HL-60/S4 (cell line): ENCODE measurements around the gene TBX1.

Experiments
- in situ Hi-C: fragments of 300-500 bp; cut with MboI; formaldehyde crosslinking; loops from 2 replicates; pipeline ENCODE4 v1.14.3; 2022; ENCODE audit warnings: low sequenced_read_pairs

TBX1 gene

DNA sequence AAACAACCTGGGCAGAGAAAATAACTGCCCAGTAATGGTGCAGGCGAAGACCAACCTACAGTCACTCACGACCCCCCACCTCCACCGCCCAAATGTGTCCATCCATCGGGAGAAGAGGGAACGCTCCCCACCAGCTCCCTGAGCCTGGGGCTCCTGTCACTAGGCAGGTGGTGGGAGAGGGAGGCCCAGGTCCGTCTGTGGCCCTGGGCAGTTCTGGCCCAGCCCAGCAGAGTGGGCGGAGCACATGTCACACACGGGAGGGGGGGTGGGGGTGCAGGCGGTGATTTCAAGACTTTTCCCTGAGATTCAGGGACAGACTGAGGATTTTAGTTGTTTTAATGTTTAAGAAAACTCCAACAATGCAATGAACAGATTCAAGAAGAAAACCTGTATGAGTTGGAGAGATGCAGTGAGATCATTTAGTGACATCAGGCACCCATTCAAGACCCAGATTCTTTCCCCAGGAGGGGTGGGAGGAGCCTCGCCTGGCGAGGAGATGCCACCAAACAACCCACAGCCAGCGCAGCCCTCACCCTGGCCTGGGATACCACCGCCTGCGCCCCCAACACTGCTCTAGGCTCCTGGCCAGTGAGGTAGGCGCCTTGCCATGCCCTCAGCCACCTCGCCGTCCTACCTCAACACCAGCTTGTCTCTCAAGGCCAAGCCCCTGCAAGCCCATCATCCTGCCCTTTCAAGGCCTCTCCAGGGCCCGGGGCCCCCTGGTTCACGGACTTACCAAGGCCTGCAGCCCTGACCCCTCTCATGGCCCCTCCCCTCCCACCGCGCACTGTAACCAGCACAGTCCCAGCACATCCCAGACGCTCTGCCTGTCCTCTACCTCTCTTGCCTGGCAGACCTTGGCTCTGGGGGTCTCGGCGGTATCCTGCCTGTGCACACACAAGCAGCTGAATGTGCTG is 36.8 kb downstream of the TBX1 start:
- in situ Hi-C loops = no loop called here

DNA sequence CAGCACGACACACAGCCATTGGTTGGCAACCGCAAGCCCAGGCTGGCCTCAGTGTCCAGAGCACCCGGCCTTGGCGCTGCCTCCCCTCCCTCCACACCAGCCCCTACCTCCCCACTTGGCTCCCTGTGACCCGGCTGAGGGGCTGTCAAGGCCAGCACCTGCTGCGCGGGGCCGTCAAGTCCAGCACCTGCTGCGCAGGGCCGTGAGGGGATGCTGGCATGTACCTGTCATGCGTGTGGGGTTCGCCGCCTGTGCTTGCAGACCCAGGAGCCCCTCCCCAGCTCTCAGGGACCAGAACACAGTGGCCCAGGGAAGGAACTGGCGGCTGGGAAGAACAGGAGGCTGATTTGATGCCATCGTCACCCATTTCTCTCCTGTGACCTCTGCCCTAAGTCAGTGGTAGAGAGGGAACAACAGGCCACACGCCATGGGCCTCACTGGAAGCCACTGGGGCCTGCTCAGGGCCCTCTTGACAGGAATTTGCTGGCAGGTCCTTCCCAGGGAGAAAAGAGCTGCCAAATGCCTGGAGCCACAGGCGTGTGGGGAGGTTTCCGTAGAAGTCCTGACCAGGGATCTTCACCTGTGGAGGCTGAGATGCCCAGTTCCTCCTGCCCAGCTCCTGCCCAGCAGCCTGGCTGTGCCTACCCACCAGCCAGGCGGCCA is 37.6 kb downstream of the TBX1 start:
- in situ Hi-C loops = no loop called here

DNA sequence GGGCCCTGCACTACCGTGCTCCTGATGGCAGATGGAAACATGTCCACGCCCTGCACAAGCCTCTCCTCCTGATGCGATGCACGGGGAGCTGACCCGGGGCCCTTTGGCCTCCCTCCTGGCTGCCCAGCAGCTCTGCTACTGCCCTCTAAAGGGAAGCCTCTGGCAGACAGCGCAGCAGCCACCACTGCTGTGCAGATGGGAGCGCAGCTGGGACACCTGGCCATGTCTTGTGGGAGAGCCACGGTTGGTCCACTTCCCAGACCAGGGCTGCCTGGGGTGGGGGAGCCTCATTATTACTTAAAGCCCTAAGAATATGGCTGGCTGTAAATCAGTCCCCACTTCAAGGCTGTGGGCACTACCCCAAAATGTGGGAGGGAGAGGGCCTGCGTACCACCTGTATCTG is 38.3 kb downstream of the TBX1 start:
- in situ Hi-C loops = no loop called here

DNA sequence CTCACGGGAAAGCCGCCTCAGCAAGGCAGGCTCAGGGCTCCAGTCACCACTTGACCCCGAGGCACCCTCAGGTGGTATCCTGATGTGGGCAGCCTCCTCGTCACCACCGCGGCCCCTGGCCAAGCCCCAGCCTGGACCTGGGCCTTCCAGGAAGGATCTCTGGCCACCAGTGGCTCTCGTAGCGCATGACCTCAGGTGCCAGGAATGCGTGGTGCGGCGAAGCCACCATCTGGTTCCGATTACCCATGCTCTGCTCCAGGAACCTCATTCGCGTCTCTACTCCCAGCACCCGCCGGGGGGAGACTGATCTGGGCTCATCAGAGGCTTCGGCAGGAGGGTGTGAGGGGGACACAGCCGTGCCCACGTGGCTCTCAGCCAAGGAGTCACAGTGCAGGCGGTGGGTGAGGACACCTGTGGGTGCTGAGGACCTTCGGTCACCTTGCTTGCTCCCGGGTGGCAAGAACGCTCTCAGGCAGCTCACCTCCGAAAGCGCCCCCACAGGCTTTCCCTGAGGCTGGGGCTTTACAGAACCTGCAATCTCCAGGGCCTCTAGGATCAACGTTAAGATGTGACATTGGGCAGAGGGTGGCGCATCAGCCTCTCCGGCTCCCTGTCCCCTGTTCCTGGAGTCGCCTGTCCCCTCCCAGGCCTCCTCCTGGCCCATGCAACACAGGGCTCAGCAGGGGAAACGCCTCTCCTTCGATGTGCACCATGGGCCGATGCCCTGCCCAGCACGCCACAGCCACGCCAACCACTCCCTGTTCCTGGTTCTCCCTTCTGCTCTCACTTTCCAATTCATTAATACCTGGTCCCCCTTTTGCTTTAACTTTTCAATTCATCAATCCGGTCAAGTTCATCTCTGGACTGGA is 39.0 kb downstream of the TBX1 start:
- in situ Hi-C loops = loop anchor here (25.0 kb wide), 1 partner anchor 837 kb away; no protein-coding TSS in a partner anchor

DNA sequence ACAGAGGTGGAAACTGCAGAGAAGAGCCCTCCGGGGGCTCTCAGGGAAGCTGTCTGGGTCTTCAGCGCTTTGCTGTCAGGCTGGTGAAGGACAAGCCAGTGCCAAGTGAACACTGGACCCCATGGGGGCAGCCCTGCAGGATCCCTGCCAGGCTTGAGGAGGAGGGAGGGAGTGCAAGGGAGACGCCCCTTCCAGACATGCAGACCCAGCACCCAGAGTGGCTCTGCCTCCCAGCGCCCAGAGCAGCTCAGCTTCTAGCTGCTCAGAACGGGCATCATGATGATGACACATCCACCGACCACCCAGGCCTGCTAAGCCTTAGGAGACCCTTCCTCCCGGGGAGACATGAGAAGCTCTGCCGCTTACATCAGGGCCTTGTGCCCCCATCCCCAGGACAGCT is 39.7 kb downstream of the TBX1 start:
- in situ Hi-C loops = loop anchor here (25.0 kb wide), 1 partner anchor 838 kb away; no protein-coding TSS in a partner anchor

DNA sequence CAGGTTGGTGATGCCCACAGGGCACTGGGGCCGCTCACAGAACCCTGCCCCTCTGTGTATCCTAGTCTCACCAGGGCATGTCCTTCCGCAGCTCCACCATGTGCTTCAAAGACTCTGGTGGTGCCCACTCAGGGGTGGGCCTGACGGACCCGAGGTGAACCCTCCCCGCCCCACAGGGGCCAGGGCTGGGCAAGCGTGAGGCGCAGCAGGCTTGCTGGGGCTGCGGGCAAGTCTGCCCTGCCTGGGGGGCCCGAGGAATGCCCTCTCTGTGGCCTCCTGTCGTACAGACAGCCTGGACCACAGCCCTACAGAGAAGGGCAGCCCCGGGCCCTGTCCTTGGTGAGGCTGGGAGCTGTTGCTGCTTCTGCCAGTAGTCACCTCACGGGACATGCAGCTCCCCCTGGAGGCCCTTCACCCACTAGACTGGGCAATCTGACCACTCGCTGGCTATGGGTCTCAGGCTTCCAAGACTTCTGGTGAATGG is 40.2 kb downstream of the TBX1 start:
- in situ Hi-C loops = loop anchor here (25.0 kb wide), 1 partner anchor 839 kb away; no protein-coding TSS in a partner anchor

DNA sequence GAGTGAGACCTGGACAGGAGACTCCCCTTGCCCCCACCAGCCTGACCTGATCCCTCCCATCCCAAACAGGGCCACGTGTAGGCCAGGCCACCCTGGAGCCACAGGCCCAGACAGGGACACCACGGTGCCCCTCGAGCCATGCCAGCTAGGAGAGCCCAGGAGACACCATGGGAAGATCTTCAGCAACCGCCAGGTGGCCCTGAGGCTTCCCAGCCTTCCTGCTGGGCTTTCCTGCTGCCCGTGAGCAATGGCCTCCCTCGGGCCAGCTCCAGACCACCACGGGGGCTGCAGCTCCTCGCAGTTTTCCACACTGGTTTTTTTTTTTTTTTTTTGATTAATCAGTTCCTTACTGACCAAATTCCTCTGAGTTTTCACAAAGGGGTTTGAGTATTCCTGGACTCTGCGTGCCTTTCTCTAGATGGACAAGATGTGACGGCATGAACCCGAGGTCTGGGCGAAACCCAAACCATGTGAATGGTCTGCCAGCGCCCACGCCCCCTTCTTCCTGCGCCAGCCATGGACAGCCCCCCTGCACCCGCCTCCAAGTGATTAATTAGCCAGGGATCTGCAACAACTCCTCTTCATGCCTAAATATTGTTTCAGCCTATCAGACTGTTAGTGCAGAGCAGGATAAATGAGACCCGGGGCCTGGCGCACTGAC is 40.9 kb downstream of the TBX1 start:
- in situ Hi-C loops = loop anchor here (25.0 kb wide), 1 partner anchor 839 kb away; no protein-coding TSS in a partner anchor

DNA sequence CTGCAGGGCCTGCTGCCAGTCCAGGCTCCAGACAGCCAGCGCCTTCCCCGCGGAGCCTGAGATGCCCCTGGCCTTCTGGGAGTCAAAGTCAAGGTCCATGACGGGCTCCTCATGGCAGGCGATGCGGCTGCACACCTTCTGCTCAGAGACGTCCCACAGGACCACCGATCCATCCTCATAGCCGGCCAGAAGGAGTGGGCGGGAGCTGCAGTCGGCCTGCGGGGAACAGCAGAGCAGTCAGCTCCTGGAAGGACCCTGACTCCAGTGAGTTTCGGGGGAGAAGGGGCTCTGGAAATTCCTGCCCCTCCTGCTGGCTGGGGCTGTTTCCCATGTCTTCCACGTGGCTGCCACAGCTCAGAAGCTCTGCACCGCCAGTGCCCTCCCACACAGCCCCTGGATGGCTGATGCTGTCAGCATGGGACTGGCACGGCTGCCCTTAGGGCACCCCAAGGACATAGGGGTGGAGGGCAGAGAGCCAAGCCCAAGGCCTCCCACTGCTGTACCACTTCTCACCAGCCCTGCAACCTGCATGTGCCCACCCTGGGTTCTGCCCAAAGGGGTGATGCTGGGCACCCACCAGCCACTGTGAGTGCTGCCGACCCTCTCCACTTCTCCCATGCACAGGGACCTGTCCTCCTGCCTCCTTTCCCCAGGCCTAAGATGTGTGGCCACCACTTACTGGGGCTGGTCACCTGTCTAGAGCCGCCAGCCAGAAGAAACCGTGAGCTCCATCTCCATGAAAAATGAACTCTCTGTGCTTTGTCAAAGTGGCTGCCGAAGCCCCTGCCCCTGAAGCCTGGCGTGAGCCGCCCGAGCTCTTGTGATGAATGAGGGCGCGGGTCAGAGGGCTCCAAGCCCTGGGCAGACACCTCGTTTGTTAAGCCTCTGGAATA is 41.7 kb downstream of the TBX1 start:
- in situ Hi-C loops = loop anchor here (25.0 kb wide), 1 partner anchor 840 kb away; no protein-coding TSS in a partner anchor

DNA sequence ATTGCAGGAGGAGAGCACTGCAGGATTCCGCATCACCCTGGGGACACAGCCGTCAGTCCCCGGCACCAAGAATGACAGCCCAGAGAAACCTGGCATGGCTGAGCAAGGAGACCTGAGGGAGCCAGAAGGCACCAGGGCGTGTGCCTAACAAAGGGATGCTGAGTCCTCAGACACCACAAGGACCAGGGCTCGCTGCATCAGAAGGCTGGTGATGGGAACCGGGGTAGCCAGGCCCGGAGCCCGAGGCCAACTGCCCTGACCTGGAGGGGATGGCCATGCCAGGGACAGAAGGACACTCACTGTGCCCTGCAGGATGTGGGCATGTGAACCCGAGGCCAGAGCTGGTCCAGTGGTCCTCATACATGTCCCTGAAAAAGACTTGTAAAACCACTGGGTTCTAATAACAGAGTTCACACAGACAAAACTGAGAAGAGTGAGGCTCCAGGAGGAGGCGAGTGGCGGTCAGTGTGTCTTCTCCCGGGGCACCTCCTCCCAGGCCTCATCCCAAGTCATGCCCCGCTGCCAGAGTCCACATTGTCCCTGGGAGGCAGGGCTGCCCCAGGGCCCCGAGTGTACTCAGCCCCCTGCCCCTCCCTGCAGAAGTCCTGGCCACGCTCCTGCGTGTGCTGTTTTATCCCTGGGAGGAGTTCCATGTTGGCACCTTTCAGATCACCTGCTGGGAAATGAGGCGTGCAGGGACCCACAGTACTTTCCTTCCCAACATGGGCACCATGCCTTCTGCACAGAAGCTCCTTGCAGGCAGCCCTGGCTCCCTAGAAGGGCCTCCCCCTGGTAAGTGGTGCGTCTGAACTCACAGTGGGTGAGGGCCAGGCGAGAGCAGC is 42.5 kb downstream of the TBX1 start:
- in situ Hi-C loops = loop anchor here (25.0 kb wide), 1 partner anchor 841 kb away; no protein-coding TSS in a partner anchor

DNA sequence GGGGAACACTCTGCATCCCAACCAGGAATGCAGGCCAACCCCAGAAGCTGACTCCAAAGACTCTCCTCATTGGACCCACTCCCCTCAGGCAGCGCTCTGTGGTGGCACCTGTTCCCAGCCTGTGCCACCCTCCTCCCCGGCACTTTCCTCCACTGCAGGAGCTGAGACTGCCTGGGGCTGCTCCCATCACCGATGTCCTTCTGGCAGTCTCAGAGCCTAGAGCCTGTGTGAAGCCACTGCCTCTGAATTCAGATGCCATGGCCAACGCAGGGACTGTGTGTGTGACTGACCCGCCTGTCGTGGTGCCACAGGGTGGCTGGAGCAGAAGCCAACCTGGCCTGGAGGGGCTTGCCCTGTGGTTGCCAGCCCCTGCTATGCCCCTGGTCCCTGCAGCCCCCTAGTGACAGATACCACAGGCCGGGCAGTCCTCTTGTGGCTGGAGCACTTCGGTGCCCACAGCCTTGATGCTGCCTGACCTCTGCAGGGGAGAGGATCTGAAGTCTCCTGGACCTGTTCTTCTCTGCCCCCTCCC is 43.2 kb downstream of the TBX1 start:
- in situ Hi-C loops = loop anchor here (25.0 kb wide), 1 partner anchor 842 kb away; no protein-coding TSS in a partner anchor

DNA sequence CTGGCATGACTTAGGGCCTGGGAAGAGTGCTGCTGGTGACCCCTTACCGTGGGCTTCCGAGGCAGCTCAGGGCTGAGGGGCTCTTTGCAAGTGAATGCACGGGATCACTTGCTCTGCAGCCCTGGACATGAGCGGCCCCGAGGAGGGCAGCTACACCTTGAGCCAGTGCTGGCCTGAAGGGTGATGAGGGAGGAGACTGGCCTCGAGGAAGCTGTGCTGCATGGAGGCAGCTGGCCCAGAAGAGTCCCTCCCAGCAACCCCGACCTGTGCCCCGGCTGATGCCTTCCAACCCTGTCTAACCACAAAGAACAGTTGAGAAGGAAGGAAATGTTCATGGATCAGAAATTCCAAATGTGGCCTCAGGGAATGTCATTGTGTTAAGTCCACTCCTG is 45.2 kb downstream of the TBX1 start:
- in situ Hi-C loops = loop anchor here (25.0 kb wide), 1 partner anchor 844 kb away; no protein-coding TSS in a partner anchor

DNA sequence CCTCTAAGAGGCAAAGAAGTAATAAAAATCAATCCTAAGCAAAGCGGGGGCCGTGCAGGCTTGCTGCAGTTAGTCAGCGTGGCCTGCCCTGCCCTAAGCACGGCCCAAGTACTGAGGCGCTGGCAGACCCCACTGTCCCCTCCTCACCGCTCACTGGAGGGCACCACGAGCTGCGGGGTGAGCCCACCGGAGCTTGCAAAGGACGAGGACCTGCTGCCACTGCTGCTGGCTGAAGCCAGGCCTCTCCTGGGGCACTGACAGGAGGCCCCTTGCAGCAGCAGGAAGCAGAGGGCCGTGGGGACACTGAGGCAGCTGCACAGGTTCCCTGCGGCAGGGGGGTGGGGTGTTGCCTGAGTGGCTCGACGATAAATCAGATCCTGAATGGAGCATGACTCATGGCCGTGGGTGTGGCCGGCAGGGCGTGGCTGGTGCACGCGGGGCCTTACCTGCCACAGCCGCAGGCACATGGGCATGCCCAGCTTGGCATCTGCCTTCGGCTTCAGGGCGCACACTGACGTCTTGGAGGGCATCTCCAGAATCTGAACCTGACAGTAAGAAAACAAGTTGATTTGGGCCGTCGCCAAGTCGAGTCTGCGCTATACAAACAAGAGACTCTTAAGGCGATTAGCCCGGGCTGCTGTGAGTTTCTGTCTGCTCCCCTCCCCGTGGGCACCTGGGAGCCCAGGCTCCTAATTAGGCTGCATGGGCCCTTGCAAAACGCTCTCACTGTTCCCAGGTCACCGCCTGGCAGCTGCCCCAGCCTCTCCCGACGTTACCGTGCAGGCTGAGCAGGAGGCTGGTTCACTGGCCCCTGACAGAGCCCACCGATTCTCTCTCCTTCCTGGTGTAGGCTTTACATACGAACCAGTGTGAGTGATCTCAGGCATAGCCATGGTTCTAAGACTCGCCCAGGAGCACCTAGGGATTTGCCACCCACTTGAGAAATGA is 45.9 kb downstream of the TBX1 start:
- in situ Hi-C loops = loop anchor here (25.0 kb wide), 1 partner anchor 844 kb away; no protein-coding TSS in a partner anchor

DNA sequence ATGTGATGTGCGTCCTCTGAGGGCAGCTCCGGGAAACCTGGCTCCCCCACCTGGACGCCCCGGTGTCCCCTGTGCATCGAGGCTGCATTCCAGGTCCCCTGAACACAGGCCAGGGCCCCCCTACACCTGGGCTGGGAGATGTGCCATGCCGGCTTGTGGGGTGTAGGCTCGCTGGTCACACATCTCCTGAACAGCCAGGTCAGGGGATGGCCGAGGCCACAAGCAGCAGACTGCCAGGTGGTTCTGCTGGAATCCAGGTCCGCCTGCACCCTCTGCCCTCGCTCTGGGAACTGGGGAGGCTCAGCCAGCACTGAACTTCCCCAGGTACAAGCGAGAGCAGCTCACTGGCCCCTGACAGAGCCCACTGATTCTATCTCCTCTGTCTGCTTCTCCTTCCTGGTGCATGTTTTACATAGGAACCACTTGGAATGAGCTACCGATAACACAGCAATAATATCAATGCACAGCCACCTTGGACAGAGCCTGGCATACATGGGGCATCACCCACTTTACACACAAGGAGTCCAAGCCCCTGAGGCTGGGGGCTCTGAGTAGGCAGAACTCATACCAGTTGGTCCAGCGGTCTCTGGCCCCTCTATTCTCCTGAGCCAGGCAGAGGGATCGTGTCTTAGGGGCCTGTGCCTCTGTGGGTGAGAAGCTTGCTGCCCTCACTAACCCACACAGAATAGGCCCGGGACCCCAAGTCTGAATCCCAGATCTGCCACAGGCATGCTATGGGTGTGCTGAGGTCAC is 46.8 kb downstream of the TBX1 start:
- in situ Hi-C loops = loop anchor here (25.0 kb wide), 1 partner anchor 845 kb away; no protein-coding TSS in a partner anchor

DNA sequence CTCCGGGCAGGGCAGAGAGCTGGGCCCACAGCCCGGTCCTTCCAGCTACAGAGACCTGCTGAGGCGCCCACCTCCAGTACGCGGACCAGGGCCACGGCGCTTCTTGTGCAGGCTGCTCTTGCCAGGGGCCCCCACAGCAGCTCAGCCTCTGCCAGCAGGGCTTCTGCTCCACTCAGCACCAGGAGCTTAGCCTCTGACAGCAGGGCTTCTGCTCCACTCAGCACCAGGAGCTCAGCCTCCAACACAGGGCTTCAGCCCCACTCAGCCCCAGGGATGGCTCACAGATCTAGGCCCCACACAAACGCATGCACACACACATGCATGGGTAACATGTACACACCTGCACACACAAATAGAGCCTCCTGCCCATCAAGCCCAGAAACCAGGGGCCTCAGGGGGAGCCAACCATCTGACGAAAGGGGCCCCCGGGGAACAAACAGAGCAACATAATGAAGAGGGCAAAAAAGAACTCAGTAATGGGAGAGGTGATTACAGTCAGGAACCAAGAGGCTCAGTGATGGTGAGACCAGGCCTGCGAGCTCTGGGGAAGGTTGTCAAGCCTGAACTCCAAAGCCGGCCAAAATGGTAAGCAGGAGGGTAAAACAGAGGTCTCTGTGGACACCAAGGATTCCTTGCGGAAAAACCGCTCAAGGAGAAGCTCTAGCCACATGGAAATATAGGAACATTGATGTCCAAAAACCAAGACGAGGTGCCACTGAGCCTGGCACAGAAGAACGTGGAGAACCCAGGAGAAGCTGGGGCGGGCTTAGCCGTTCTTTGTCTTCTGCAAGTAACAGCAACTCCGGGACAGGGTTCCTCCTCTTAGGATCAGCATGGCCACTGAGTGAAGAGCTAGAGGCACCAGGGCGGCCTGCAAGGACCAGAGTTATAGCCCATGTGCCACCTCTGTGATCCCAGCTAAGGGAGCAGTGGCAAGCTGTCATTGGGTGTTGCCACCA is 47.6 kb downstream of the TBX1 start:
- in situ Hi-C loops = loop anchor here (25.0 kb wide), 1 partner anchor 846 kb away; no protein-coding TSS in a partner anchor
